Breast epithelium (tissue), 3 donors: Measurements from ENCODE around the gene PLEKHM3.

ENCODE experiments used
- POLR2A ChIP-seq: fragments of 450-650 bp; IDR thresholded peaks from one replicate; pipeline ENCODE4 v1.6.1; 2016; ENCODE audit warnings: antibody characterized with exemption, mild to moderate bottlenecking, moderate library complexity
- POLR2AphosphoS5 ChIP-seq, 3 donors: sonication (generic); formaldehyde crosslinking; IDR thresholded peaks; one replicate each; pipeline ENCODE4 v1.6.1; 2017; ENCODE audit warnings: antibody characterized with exemption in 3 of 3
- TF ChIP-seq, protein P1 (sequence below), 3 donors: fragments of 450-650 bp; IDR thresholded peaks; one replicate each; pipeline ENCODE4 v1.5.1; 2016 to 2017; ENCODE audit warnings: antibody characterized with exemption in 3 of 3, mild to moderate bottlenecking in 3 of 3, moderate library complexity in 3 of 3

DNA sequence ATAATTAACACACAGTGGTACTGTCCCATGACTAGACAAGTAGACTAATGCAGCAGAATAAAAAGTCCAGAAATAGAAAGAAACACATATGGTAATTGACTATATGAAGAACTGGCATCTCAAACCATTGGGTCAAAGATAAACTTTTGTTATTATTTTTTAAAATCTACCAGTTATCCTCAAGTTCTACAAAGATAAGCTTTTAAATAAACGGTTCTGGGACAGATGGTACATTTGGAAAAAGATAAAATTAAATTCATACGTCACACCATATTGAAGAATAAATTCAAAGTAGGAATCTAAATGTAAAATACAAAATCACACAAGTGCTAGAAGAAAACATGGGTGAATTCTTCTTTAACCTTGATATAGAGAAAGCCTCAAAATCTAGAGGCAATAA, 37.6 kb upstream of the PLEKHM3 start:
- TF ChIP-seq, protein P1, sequence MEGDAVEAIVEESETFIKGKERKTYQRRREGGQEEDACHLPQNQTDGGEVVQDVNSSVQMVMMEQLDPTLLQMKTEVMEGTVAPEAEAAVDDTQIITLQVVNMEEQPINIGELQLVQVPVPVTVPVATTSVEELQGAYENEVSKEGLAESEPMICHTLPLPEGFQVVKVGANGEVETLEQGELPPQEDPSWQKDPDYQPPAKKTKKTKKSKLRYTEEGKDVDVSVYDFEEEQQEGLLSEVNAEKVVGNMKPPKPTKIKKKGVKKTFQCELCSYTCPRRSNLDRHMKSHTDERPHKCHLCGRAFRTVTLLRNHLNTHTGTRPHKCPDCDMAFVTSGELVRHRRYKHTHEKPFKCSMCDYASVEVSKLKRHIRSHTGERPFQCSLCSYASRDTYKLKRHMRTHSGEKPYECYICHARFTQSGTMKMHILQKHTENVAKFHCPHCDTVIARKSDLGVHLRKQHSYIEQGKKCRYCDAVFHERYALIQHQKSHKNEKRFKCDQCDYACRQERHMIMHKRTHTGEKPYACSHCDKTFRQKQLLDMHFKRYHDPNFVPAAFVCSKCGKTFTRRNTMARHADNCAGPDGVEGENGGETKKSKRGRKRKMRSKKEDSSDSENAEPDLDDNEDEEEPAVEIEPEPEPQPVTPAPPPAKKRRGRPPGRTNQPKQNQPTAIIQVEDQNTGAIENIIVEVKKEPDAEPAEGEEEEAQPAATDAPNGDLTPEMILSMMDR (IDR thresholded peaks at IDR 0.05), result no peak
- TF ChIP-seq POLR2AphosphoS5 (IDR thresholded peaks at IDR 0.05) (no peak), POLR2A (no peak)
